IPS DF 6.9 (cell line): Measurements from ENCODE around the gene EHMT1.

Source experiments
- DNase-seq: peaks from one replicate; pipeline ENCODE4 v3.0.0-alpha.2; 2013; ENCODE audit warnings: low read depth, low spot score
- H3K27ac ChIP-seq: one replicate; pipeline ENCODE4 v1.5.1; 2013; ENCODE audit warnings: low read length, control low read depth
- H3K27me3 ChIP-seq: 2 replicates; pipeline ENCODE4 v1.6.1; 2013; ENCODE audit warnings: mild to moderate bottlenecking, low read length; ENCODE audit not compliant: control insufficient read depth, insufficient read depth
- H3K36me3 ChIP-seq: 2 replicates; pipeline ENCODE4 v1.6.1; 2013; ENCODE audit warnings: low read length; ENCODE audit not compliant: control insufficient read depth, insufficient read depth
- H3K4me1 ChIP-seq: 2 replicates; pipeline ENCODE4 v1.6.1; 2013; ENCODE audit warnings: low read length; ENCODE audit not compliant: control insufficient read depth, insufficient read depth
- H3K4me3 ChIP-seq: 2 replicates; pipeline ENCODE4 v1.5.1; 2013; ENCODE audit warnings: mild to moderate bottlenecking, low read length
- H3K9me3 ChIP-seq: 2 replicates; pipeline ENCODE4 v1.6.1; 2013; ENCODE audit warnings: low read length, inconsistent platforms; ENCODE audit not compliant: control insufficient read depth, insufficient read depth
- WGBS: extraction: QIAGEN DNeasy Blood & Tissue Kit; methylation state at CpG from one replicate; pipeline ENCODE4 v1.1.7; 2013; ENCODE audit warnings: mixed read lengths, missing lambda C conversion rate; ENCODE audit not compliant: insufficient read length, insufficient coverage; 5-methylcytosine and 5-hydroxymethylcytosine counted together

The EHMT1 gene

DNA sequence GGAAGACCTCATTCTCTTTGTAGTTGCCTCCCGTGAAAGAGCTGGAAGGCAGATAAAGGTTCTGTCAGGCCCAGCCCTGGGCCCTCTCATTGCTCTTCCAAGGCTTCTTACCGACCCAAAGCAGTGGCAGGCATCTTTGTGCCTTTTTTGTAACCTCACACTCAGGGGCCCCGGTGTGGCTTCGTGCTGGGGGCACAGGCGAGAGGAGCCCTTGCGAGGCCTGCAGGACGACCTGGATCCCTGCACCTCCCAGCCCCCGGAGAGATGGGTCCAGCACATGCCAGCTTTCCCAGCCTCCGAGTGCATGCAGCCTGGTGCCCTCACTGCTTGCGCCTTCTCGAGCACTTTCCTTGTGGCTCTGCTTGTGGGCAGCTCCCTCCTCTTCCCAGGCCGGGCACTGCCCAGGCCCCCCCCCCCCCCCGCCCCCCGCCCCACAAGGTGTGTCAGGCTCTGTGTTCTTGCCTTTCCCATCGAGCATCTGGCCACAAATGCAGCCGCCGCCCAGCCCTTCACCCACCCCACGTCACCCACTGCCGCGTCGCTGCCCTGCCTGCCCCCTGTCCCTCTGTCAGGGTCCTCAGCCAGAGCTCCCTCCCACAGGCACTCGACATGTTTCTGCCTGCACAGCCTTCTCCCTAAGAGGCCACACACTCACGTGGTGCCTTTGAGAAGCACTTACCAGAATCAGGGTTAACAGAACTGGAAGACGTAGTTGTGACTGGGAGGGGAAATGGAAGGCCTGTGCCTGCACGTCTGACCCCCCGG, 195.0 kb downstream of the EHMT1 start:
- H3K27ac ChIP-seq = no peak overlapping the region
- no peak for DNase-seq
- H3K9me3 ChIP-seq = no peaks in the 10 kb centered on the region
- WGBS = no CpG with 5 or more reads among the region's 26 CpGs
- no peaks in the 10 kb centered on the region for H3K27me3 ChIP-seq
- no peaks in the 10 kb centered on the region; the same call in 1 of the 2 replicates for H3K4me1 ChIP-seq
- H3K4me3 ChIP-seq = no peak overlapping the region
- peaks cover 49% of the 10 kb centered on the region for H3K36me3 ChIP-seq

DNA sequence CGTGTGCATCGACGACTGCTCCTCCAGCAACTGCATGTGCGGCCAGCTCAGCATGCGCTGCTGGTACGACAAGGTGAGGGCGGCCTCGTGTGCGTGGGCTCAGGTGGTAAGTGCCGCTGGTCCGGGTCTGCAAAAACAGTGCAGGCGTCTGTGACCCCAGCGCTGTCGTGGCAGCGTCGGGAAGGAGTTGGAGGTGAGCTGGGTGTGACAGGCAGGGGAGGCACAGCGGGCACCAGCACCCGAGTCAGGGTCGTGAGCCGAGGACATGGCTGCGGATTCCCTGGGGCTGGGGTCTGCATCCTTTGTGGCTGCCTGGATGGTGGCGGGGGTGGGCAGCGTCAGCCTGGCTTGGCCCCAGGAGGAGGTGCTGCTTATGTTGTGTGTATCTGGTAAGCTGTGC, 195.6 kb downstream of the EHMT1 start:
- Histone ChIP-seq H3K27ac (no peak overlapping the region), H3K27me3 (no peaks in the 10 kb centered on the region), H3K36me3 (peaks cover 45% of the 10 kb centered on the region), H3K4me3 (no peak overlapping the region), H3K9me3 (no peaks in the 10 kb centered on the region), H3K4me1 (no peaks in the 10 kb centered on the region; the same call in 1 of the 2 replicates)
- WGBS = no CpG with 5 or more reads among the region's 23 CpGs
- no peak for DNase-seq

DNA sequence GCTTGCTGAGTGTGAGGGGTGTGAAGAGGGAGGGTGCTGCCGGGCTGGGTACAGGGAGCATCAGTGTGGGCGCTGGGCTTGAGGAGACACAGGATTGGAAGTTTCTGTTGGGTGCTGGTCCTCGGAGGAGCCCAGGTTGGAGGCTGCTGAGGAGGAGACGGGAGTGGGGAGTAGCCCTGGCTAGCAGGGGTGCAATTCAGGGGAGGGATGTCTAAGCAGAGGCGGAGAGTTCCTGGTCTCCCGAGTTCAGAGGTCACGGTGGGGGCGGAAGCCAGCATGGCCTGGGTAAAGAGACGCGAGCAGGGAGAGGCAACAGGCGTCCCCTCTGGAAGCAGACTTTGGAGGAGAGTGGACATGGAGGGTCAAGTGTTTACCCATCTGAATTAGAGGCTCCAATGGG, 196.0 kb downstream of the EHMT1 start:
- WGBS = no CpG with 5 or more reads among the region's 11 CpGs
- H3K27ac ChIP-seq = no peak overlapping the region
- H3K9me3 ChIP-seq = no peaks in the 10 kb centered on the region
- H3K4me1 ChIP-seq = no peaks in the 10 kb centered on the region; the same call in 1 of the 2 replicates
- H3K4me3 ChIP-seq = no peak overlapping the region
- peaks cover 45% of the 10 kb centered on the region for H3K36me3 ChIP-seq
- DNase-seq = no peak
- H3K27me3 ChIP-seq = no peaks in the 10 kb centered on the region

DNA sequence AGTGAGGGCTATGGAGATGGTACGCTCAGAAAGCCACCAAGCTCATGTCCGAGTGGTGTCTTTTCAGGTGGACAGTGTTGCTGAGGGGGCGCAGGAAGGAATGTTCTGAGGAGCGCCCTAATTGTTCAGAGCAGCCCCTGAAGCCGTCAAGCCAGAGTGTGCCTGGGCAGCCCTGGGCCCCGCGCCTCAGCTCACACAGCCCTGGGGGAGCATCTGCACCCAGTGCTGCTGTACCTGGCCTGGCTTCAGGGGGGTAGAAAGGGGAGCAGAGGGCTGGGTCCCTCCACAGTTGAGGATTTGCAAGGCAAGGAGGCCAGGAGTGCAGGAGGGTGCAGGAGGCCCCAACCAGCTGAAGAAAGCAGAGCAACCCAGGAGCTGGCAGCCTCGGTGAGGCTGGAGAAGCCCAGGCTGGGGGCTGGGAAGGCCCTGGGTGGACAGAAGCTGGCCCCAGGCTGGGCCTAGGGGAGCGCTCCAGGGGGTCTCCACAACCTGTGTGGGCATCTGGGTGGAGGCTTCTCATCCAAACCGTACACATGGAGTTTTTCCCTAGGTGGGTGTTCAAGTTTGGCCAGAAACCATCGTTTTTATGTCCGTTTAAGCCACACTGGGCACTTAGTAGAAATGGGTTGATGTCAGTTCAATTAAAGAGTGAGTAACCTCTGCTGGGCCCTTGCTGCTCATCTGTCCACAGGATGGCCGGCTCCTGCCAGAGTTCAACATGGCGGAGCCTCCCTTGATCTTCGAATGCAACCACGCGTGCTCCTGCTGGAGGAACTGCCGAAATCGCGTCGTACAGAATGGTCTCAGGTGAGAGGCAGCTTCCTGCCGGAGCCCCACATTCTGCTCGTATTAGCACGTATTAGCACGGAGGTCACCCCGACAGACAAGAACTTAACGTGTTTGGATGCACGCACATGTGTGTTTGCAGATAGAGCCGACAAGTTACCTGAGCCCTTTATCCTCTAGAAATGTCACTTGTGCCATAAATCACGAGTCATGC, 196.8 kb downstream of the EHMT1 start:
- H3K9me3 ChIP-seq = no peaks in the 10 kb centered on the region
- no peaks in the 10 kb centered on the region for H3K27me3 ChIP-seq
- peaks cover 45% of the 10 kb centered on the region for H3K36me3 ChIP-seq
- H3K4me3 ChIP-seq = no peak overlapping the region
- no peak overlapping the region for H3K27ac ChIP-seq
- no peak for DNase-seq
- H3K4me1 ChIP-seq = no peaks in the 10 kb centered on the region; the same call in 1 of the 2 replicates
- WGBS = no CpG with 5 or more reads among the region's 30 CpGs

DNA sequence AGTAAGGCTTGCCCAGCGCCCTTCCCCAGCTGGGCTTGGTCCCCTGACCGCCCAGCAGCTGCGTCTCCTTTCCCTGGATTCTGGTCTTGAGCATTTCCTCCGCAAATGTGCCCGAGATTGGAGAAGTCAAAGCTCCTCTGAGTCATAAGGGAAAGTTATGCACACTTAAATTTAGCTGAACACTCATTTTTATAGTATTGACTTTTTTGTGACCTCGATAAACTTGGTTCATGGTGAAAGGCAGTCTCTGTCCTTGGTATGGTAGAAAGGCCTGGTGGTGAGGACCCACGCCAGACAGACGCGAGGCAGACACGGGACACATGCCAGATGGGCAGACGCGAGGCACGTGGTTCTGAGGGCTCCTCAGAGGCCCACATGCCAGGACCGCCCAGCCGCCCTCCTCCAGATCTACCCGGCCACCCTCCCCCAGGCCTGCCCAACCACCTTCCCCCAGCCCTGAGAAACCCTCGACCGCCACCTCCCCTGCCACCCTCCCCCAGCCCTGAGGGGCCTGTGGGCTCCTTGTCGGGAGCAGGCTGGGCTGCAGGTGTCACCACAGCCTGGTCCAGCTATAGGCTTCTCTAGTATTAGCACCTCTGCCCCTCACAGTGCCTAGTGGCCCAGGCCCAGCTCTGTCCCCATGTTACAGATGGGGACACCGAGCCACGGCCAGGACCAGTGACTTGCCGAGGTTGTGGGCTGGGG, 197.9 kb downstream of the EHMT1 start:
- WGBS = no CpG with 5 or more reads among the region's 22 CpGs
- Histone ChIP-seq H3K4me3 (no peak overlapping the region; the same call in 1 of the 2 replicates), H3K27me3 (no peaks in the 10 kb centered on the region), H3K36me3 (peaks cover 40% of the 10 kb centered on the region), H3K9me3 (no peaks in the 10 kb centered on the region), H3K27ac (no peak overlapping the region), H3K4me1 (no peaks in the 10 kb centered on the region; the same call in 1 of the 2 replicates)
- DNase-seq = no peak

DNA sequence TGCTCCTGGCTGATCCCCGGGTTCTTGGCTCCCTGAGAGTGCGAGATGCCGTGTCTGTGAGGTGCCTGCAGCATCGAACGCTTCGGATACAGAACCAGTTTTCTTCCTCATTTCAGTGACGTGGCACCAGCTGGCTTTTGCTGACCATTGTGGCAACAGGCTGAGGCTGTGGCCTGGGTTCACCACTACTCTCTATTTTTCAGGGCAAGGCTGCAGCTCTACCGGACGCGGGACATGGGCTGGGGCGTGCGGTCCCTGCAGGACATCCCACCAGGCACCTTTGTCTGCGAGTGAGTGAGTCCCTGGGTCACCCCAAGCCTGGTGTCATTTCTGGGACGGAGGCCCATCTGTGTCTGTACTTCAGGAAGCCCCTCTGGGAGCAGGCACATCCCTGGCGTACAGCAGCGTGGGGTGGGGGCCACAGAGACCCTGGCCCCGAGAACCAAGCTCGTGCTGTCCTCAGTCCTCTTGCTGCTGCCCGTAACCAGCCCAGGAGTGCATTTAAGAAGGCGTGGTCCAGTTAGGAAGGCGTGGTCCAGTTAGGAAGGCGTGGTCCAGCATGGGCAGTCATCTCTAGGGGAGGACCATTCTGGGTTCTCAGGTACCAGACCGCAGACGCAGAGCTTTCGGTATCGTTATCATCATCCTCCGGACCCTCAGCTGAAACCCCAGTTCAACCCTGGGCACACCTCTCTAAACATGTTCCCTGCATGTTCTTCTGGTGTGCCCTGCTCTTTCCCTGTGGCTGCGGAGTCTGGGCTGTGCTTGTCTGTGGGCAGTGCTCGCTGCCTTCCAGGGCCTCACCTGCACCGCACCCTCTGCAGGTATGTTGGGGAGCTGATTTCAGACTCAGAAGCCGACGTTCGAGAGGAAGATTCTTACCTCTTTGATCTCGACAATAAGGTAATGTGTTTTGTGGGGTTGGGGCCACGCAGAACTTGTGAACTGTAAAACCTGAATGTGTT, 198.7 kb downstream of the EHMT1 start:
- peaks cover 38% of the 10 kb centered on the region for H3K36me3 ChIP-seq
- H3K9me3 ChIP-seq = no peaks in the 10 kb centered on the region
- H3K4me3 ChIP-seq = no peak overlapping the region
- no CpG with 5 or more reads among the region's 35 CpGs for WGBS
- no peak overlapping the region for H3K27ac ChIP-seq
- H3K4me1 ChIP-seq = no peaks in the 10 kb centered on the region; the same call in 1 of the 2 replicates
- H3K27me3 ChIP-seq = no peaks in the 10 kb centered on the region
- no peak for DNase-seq

DNA sequence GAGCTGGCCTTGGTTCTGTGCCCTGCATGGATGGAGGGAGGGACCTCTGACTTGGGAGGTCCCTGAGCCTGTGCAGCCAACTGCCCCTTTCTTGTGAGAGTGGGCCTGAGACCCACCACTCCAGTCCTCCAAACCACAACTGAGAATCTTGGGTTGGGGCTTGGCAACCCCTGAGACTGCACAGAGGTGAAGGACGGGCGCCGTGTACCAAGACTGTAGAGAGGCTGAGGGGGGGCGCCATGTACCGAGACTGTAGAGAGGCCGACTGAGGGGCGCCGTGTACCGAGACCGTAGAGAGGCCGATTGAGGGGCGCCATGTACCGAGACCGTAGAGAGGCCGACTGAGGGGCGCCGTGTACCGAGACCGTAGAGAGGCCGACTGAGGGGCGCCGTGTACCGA, 199.5 kb downstream of the EHMT1 start:
- Histone ChIP-seq H3K4me1 (no peaks in the 10 kb centered on the region; the same call in 1 of the 2 replicates), H3K36me3 (peaks cover 33% of the 10 kb centered on the region), H3K4me3 (no peak overlapping the region), H3K9me3 (no peaks in the 10 kb centered on the region), H3K27me3 (no peaks in the 10 kb centered on the region), H3K27ac (no peak overlapping the region)
- no CpG with 5 or more reads among the region's 23 CpGs for WGBS
- no peak for DNase-seq

DNA sequence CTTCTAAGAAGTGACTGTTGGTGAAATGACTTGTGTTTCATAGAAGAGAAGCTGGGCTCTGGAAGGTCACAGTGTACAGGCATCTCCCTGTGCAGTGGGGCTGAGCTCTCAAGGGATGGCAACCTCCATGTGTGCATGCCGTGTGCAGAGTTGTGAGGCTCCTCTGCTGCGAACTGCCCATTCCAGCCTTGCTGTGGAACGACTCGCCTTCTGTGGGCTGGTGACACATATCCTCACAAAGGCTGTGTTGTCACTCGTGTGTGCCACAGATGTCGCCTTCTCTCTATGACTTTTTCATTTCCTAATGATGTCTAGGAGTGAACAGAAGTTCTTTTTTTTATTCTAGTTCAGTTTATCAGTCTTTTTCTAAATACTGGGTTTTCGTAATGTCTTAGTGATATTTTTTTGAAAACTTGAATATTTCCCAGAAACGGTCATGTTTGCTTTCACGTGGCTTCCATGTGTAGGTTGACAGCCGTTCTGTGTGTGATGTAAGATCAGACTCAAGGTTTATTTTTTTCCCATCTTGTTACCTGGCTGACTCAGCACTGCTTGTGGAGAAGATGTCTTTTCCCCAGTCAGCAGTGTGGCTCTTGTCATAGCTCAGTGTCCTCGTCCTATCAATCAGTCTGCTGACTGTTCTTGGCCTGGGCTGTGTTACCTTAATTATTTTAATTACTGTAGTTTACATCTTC, 201.5 kb downstream of the EHMT1 start:
- H3K27ac ChIP-seq = no peak overlapping the region
- DNase-seq = no peak
- no peak overlapping the region for H3K4me3 ChIP-seq
- peaks cover 32% of the 10 kb centered on the region for H3K36me3 ChIP-seq
- H3K4me1 ChIP-seq = no peaks in the 10 kb centered on the region
- WGBS = no CpG with 5 or more reads among the region's 11 CpGs
- no peaks in the 10 kb centered on the region for H3K27me3 ChIP-seq
- no peaks in the 10 kb centered on the region for H3K9me3 ChIP-seq
